Kidney (tissue), 14 donors: Measurements from ENCODE around the gene ANKRD17. TPM values are rescaled to one million over a fixed set of nuclear protein-coding genes. Genes with fewer than 3 reads are reported as not detected.
A peak's percentile ranks its signal among the peaks of the same experiment; 100 is the strongest.

ENCODE experiments used
- DNase-seq, 5 donors: peaks; one replicate each; pipeline ENCODE4 v3.0.0-alpha.2; 2013 to 2020
- FAIRE-seq: peaks from 2 replicates; lab custom pipeline; 2012; peaks lifted over from hg19 to GRCh38; lab: Jason Lieb, UNC
- H3K27ac ChIP-seq, 2 donors: one replicate each; pipeline ENCODE4 v1.7.0; 2013; ENCODE audit warnings: low read depth in 2 of 2, low read length in 2 of 2, inconsistent platforms in 1 of 2
- H3K27me3 ChIP-seq: one replicate; pipeline ENCODE4 v1.7.1; 2013; ENCODE audit warnings: low read length, inconsistent platforms; ENCODE audit not compliant: control insufficient read depth, insufficient read depth
- H3K36me3 ChIP-seq, 3 donors: one replicate each; pipeline versions ENCODE4 v1.7.0 to v1.7.1; 2013; ENCODE audit warnings: low read length in 3 of 3, control low read depth in 1 of 3, inconsistent platforms in 1 of 3; ENCODE audit not compliant: insufficient read depth in 3 of 3, control insufficient read depth in 2 of 3
- H3K4me1 ChIP-seq, 3 donors: one replicate each; pipeline versions ENCODE4 v1.7.0 to v1.7.1; 2013; ENCODE audit warnings: low read length in 3 of 3, inconsistent platforms in 1 of 3, low read depth in 1 of 3; ENCODE audit not compliant: control insufficient read depth in 2 of 3, insufficient read depth in 2 of 3
- H3K4me3 ChIP-seq, 3 donors: one replicate each; pipeline versions ENCODE4 v1.7.0 to v1.8.1; 2013; ENCODE audit warnings: low read length in 3 of 3, control low read depth in 1 of 3, inconsistent platforms in 1 of 3
- H3K9ac ChIP-seq, 3 donors: one replicate each; pipeline versions ENCODE4 v1.7.0 to v1.7.1; 2013; ENCODE audit warnings: low read length in 3 of 3, control low read depth in 1 of 3, inconsistent platforms in 1 of 3
- H3K9me3 ChIP-seq, 3 donors: one replicate each; pipeline versions ENCODE4 v1.7.0 to v1.7.1; 2013; ENCODE audit warnings: low read length in 3 of 3, control low read depth in 1 of 3, inconsistent platforms in 1 of 3; ENCODE audit not compliant: control insufficient read depth in 2 of 3, insufficient read depth in 1 of 3
- CTCF ChIP-seq: IDR thresholded peaks from 3 replicates; pipeline ENCODE4 v1.5.1; 2012; ENCODE audit warnings: mild to moderate bottlenecking, moderate library complexity, borderline replicate concordance; ENCODE audit not compliant: insufficient read depth; ENCODE audit errors: extremely low read depth
- intact Hi-C: fragments of 100-400 bp; cut with DNase I; formaldehyde crosslinking; loops from one replicate; pipeline ENCODE4 v1.11.1; 2022
- polyA plus RNA-seq: library from polyadenylated mRNA; stranded (reverse); fragments of 350-450 nt; fragmentation: Illumina TruSeq; extraction: RNeasy Lipid Tissue Mini Kit (QIAGEN cat#74804); gene quantifications from one replicate; pipeline ENCODE4 v1.2.3, GENCODE V29; 2014; ENCODE audit warnings: low read depth, low replicate concordance; ENCODE audit not compliant: insufficient read depth
- total RNA-seq: library from RNA; stranded (reverse); fragmentation: NEBNext Ultra II Directional; extraction: Animal tissue kit (Norgen Biotek cat#: 25700); gene quantifications from one replicate; pipeline ENCODE4 v1.2.1, GENCODE V29; 2021
- donor health status: control.
- donor health status: control.
- donor health status: control.
- donor health status: control.
- donor health status: control.
- donor health status: DM: yes; HTN: yes; CAD: no.
- donor health status: Normal renal cell carcinoma (clear cell type).

The ANKRD17 gene
- total and polyA plus RNA-seq, 2 donors from 2014 or later, result 13.3 to 67.7 TPM

- Histone ChIP-seq H3K9me3 (no peaks in the 10 kb centered on the region), H3K36me3 (peaks cover 0 to 2% (median 0%) of the 10 kb centered on the region in 3 donors), H3K9ac (no peak overlapping the region), H3K4me3 (no peak overlapping the region), H3K27me3 (no peaks in the 10 kb centered on the region), H3K4me1 (no peaks in the 10 kb centered on the region), H3K27ac (no peak overlapping the region)
- intact Hi-C loops, result no loop called here
- DNase-seq, result no peak
- no peak for FAIRE-seq
- no peak for TF ChIP-seq CTCF
Measured at GRCh38 chr4:73213916-73214653, 44.5 kb downstream of the ANKRD17 start.

- DNase-seq (no peak), FAIRE-seq (no peak)
- no peak for TF ChIP-seq CTCF
- Histone ChIP-seq H3K27ac (peak overlapping the region in 1 of 2 donors; percentile 8), H3K4me3 (no peak overlapping the region), H3K4me1 (no peaks in the 10 kb centered on the region), H3K9ac (no peak overlapping the region), H3K9me3 (no peaks in the 10 kb centered on the region), H3K36me3 (peaks cover 0 to 2% (median 0%) of the 10 kb centered on the region in 3 donors), H3K27me3 (no peaks in the 10 kb centered on the region)
- intact Hi-C loops, result no loop called here
Measured at GRCh38 chr4:73212982-73213730, 45.4 kb downstream of the ANKRD17 start.

GRCh38 chr4:73211968-73212367 is 46.6 kb downstream of the ANKRD17 start:
- Histone ChIP-seq H3K4me1 (no peaks in the 10 kb centered on the region), H3K27ac (no peak overlapping the region), H3K36me3 (peaks cover 0 to 2% (median 0%) of the 10 kb centered on the region in 3 donors), H3K4me3 (no peak overlapping the region), H3K9me3 (no peaks in the 10 kb centered on the region), H3K9ac (no peak overlapping the region), H3K27me3 (no peaks in the 10 kb centered on the region)
- FAIRE-seq (no peak), DNase-seq (no peak)
- TF ChIP-seq CTCF, result no peak
- intact Hi-C loops, result no loop called here
